ENCODE measurements around the gene CLDN16.

CLDN16 gene

GRCh38 chr3:190369668-190370295 lies 18.2 kb upstream of the CLDN16 start:
- Mint-ChIP-seq H3K9me3 (no peaks in the 10 kb centered on the region), H3K27ac (no peak overlapping the region), H3K4me1 (no peaks in the 10 kb centered on the region), H3K27me3 (peaks cover 14% of the 10 kb centered on the region), H3K4me3 (no peak overlapping the region)
- ATAC-seq: no peak
- no peak for DNase-seq

DNA sequence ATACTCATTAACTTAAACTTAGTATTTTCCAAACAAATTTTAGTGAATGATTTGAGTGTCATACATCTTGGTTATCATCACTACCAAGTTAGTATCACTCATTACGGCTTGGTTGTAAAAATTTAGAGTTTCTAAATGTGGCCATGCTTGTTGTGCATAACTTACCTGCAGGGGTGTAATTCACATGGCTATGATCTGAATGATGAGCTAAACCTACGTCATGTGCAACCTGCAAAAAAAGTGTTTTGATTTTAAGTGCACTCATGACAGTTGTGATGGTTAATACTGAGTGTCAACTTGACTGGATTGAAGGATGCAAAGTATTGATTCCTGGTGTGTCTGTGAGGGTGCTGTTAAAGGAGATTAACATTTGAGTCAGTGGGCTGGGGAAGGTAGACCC lies 17.6 kb upstream of the CLDN16 start:
- H3K4me3 Mint-ChIP-seq: no peak overlapping the region
- no peaks in the 10 kb centered on the region for H3K9me3 Mint-ChIP-seq
- H3K4me1 Mint-ChIP-seq: no peaks in the 10 kb centered on the region
- DNase-seq (no peak), ATAC-seq (no peak)
- H3K27ac Mint-ChIP-seq: no peak overlapping the region
- peaks cover 14% of the 10 kb centered on the region for H3K27me3 Mint-ChIP-seq

DNA sequence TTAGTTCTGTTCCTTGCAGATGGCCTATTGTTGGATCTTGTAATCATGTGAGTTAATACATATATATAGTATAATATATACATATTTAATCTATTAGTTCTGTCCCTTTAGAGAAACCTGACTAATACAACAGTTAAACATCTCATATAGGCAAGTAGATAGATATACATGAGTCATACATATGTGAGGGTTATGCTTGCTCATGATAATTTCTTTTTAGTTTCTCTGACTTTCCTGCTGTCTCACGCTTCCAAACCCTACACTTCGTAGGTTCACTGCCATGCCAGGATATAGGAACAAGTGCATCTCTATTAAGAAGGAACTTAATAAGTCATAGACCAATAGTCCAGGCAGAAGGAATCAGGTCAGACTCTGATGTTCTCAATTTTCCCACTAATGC lies 16.8 kb upstream of the CLDN16 start:
- no peak overlapping the region for H3K4me3 Mint-ChIP-seq
- H3K9me3 Mint-ChIP-seq: no peaks in the 10 kb centered on the region
- no peaks in the 10 kb centered on the region for H3K4me1 Mint-ChIP-seq
- ATAC-seq (no peak), DNase-seq (no peak)
- H3K27ac Mint-ChIP-seq: no peak overlapping the region
- peaks cover 20% of the 10 kb centered on the region for H3K27me3 Mint-ChIP-seq

GRCh38 chr3:190375246-190375645 lies 12.7 kb upstream of the CLDN16 start:
- ATAC-seq: no peak
- no peak overlapping the region for H3K27ac Mint-ChIP-seq
- H3K27me3 Mint-ChIP-seq: peaks cover 31% of the 10 kb centered on the region
- no peaks in the 10 kb centered on the region for H3K4me1 Mint-ChIP-seq
- DNase-seq: no peak
- H3K9me3 Mint-ChIP-seq: no peaks in the 10 kb centered on the region
- no peak overlapping the region for H3K4me3 Mint-ChIP-seq

DNA sequence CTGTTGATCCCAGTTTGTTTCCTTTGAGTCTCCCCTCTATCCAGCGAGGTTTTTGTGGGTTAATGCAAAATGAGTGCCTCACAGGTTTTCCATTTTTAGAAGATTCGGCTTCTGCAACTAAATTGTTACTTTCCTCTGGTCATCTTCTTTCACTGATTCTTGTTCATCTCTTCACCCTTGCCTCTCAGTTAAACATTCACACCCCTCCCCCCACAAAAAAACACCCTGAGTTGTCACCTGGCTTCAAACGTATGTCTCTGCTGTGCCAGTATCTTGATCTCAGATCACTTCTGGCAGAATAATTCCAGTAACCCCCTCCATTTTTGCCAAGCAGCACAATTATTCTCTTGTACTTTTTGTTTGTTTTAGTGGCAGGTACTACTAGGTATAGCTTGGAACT lies 12.3 kb upstream of the CLDN16 start:
- Mint-ChIP-seq H3K27ac (no peak overlapping the region), H3K4me1 (no peaks in the 10 kb centered on the region), H3K9me3 (no peaks in the 10 kb centered on the region), H3K27me3 (peaks cover 32% of the 10 kb centered on the region), H3K4me3 (no peak overlapping the region)
- DNase-seq (no peak), ATAC-seq (no peak)

DNA sequence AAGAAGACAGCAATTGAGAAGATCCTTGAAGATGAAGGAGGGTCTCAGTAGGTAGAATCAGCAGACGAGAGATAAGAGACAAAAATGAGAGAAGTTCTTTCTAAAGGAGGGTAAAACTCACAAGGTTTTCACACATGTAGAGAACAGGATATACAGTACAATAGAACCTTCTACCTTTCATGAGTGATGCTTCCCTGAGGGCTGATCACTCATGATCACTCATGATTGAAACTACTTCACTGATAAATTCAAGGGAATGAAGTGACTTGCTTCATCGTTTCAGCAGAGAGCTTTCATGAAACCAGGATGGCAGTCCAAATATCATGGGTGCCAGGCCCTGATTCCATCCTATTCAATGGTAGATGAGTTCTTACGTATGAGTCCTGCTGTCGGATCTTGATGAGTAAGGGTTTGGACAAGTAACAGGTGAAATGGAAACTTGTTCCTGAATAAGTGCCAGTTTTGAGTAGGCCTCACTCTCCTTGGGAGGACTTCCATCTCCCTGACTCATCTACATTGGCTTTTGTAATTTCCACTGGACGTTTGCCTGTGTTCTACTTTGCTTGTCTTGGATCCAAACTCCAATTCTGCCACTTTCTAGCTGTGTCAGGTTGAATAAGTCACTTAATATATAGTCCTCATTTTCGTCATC lies 9.6 kb upstream of the CLDN16 start:
- Mint-ChIP-seq H3K9me3 (no peaks in the 10 kb centered on the region), H3K27ac (no peak overlapping the region), H3K4me1 (no peaks in the 10 kb centered on the region), H3K27me3 (peaks cover 27% of the 10 kb centered on the region), H3K4me3 (no peak overlapping the region)
- ATAC-seq (no peak), DNase-seq (no peak)

DNA sequence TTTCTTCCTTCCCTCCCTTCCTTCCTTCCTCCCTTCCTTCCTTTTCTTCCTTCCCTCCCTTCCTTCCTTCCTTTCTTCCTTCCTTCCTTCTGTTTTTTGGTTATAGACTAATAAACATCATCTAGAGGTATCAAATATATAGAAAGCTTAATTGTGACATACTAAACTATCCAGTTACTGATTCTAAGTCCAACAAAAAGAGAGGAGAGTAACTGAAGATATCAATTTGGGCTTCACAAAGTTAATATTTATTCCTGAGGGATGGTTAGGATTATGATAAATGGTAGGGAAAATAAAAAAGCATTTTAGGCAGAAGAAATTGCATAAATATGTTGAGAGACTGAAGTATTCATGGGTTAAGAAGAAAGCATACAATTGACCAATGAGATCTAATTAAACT lies 7.8 kb upstream of the CLDN16 start:
- H3K4me1 Mint-ChIP-seq: no peaks in the 10 kb centered on the region
- DNase-seq (no peak), ATAC-seq (no peak)
- H3K27ac Mint-ChIP-seq: no peak overlapping the region
- peaks cover 27% of the 10 kb centered on the region for H3K27me3 Mint-ChIP-seq
- H3K9me3 Mint-ChIP-seq: no peaks in the 10 kb centered on the region
- H3K4me3 Mint-ChIP-seq: no peak overlapping the region

DNA sequence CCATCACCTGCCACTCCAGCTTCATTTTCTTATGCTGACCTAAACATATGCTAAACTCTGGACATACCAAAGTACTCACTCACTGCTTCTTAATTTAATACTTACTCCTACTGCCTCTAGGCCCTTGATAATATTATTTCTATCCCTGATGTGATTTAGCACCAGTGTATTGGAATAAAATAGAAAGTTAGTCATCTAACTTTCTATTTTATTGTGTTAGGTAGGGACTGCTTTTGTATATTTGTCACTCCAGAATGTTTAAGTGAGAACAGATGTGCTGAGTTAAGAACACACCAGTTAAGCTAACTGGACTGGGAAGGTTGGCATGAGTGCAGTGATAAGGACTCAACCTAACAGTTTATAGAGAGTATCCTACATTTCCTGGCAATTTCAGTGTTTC lies 6.5 kb upstream of the CLDN16 start:
- no peak for DNase-seq
- H3K27ac Mint-ChIP-seq: no peak overlapping the region
- H3K9me3 Mint-ChIP-seq: no peaks in the 10 kb centered on the region
- H3K4me3 Mint-ChIP-seq: no peak overlapping the region
- no peak for ATAC-seq
- no peaks in the 10 kb centered on the region for H3K4me1 Mint-ChIP-seq
- peaks cover 18% of the 10 kb centered on the region for H3K27me3 Mint-ChIP-seq

DNA sequence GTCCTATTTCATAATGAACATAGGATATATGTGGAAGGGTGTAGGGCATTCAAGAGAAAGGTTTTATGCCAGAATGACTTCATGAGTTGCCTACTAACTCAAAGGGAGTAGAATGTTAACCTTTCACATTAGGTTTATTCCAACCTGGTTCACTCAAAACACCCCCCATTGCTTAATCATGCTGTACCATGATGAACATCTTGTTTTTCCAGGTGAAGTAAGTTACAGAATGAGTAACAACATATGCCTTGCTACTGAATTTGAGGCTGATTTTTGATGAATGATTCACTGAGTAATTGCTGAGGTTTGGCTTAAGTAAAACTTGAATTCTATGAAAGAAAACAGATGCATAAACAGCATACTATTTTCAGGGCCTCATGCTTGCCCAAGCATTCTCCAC lies 5.9 kb upstream of the CLDN16 start:
- Mint-ChIP-seq H3K4me3 (no peak overlapping the region), H3K4me1 (no peaks in the 10 kb centered on the region), H3K9me3 (no peaks in the 10 kb centered on the region), H3K27me3 (peaks cover 12% of the 10 kb centered on the region), H3K27ac (no peak overlapping the region)
- DNase-seq (no peak), ATAC-seq (peak; percentile 64)

- Mint-ChIP-seq H3K27me3 (peaks cover 22% of the 10 kb centered on the region), H3K4me1 (no peaks in the 10 kb centered on the region), H3K27ac (no peak overlapping the region), H3K4me3 (no peak overlapping the region), H3K9me3 (no peaks in the 10 kb centered on the region)
- ATAC-seq (peak; percentile 80), DNase-seq (no peak)
Observed at GRCh38 chr3:190384309-190384756, 3.6 kb upstream of the CLDN16 start.

- Mint-ChIP-seq H3K27me3 (peaks cover 18% of the 10 kb centered on the region), H3K4me3 (no peak overlapping the region), H3K9me3 (no peaks in the 10 kb centered on the region), H3K27ac (no peak overlapping the region), H3K4me1 (no peaks in the 10 kb centered on the region)
- ATAC-seq (no peak), DNase-seq (no peak)
Observed at GRCh38 chr3:190385731-190386688, 2.0 kb upstream of the CLDN16 start.

- Mint-ChIP-seq H3K4me1 (no peaks in the 10 kb centered on the region), H3K9me3 (no peaks in the 10 kb centered on the region), H3K4me3 (no peak overlapping the region), H3K27ac (no peak overlapping the region), H3K27me3 (peaks cover 12% of the 10 kb centered on the region)
- ATAC-seq (no peak), DNase-seq (no peak)
Observed at GRCh38 chr3:190388703-190389102, 740 bp downstream of the CLDN16 start.

GRCh38 chr3:190396001-190396400 lies 8.0 kb downstream of the CLDN16 start:
- no peaks in the 10 kb centered on the region for H3K9me3 Mint-ChIP-seq
- H3K4me3 Mint-ChIP-seq: no peak overlapping the region
- no peak overlapping the region for H3K27ac Mint-ChIP-seq
- no peaks in the 10 kb centered on the region for H3K4me1 Mint-ChIP-seq
- no peak for ATAC-seq
- H3K27me3 Mint-ChIP-seq: no peaks in the 10 kb centered on the region
- no peak for DNase-seq

- Mint-ChIP-seq H3K4me1 (no peaks in the 10 kb centered on the region), H3K4me3 (no peak overlapping the region), H3K27me3 (peaks cover 6% of the 10 kb centered on the region), H3K27ac (no peak overlapping the region), H3K9me3 (no peaks in the 10 kb centered on the region)
- DNase-seq (no peak), ATAC-seq (no peak)
Observed at GRCh38 chr3:190397889-190398288, 9.9 kb downstream of the CLDN16 start.

DNA sequence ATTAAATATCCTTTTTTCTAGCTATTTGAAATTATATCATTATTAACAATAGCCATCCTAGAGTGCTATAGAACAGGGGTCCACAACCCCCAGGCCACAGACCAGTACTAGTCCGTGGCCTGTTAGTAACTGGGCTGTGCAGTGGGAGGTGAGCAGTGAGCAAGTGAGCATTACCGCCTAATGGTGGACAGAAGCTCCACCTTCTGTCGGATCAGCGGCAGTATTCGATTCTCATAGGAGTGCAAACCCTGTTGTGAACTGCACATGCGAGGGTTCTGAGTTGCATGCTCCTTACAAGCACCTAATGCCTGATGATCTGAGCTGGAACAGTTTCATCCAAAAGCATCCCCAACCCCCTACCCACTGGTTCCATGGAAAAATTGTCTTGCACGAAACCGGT lies 11.7 kb downstream of the CLDN16 start:
- no peak overlapping the region for H3K27ac Mint-ChIP-seq
- no peak overlapping the region for H3K4me3 Mint-ChIP-seq
- H3K27me3 Mint-ChIP-seq: peaks cover 8% of the 10 kb centered on the region
- H3K9me3 Mint-ChIP-seq: no peaks in the 10 kb centered on the region
- ATAC-seq: no peak
- no peak for DNase-seq
- H3K4me1 Mint-ChIP-seq: no peaks in the 10 kb centered on the region

DNA sequence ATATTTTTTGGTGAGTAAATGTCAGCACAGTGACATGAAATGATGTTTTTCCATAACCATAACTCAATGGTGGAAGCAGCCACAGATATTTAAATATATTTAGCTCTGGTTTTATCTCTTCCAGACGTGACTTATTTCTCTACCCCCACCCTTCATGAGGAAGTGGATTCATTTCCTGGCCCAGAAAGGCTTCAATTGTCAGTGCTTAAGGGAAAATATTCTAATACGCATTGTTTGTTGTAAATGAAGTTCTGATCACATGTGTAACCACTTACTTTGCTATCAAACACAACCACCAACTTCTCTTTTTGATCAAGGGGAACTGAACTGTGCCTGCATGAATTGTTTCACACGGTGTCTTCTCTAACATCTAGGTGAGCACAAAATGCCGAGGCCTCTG lies 14.0 kb downstream of the CLDN16 start:
- ATAC-seq (no peak), DNase-seq (no peak)
- Mint-ChIP-seq H3K9me3 (no peaks in the 10 kb centered on the region), H3K27ac (no peak overlapping the region), H3K27me3 (peaks cover 8% of the 10 kb centered on the region), H3K4me3 (no peak overlapping the region), H3K4me1 (no peaks in the 10 kb centered on the region)
